ENCODE measurements around the gene PTGDR2. TPM values are rescaled to one million over a fixed set of nuclear protein-coding genes. Genes with fewer than 3 reads are reported as not detected.
A peak's percentile ranks its signal among the peaks of the same experiment; 100 is the strongest.

PTGDR2 gene
- total RNA-seq, 1 experiment from 2014 or later: not detected

DNA sequence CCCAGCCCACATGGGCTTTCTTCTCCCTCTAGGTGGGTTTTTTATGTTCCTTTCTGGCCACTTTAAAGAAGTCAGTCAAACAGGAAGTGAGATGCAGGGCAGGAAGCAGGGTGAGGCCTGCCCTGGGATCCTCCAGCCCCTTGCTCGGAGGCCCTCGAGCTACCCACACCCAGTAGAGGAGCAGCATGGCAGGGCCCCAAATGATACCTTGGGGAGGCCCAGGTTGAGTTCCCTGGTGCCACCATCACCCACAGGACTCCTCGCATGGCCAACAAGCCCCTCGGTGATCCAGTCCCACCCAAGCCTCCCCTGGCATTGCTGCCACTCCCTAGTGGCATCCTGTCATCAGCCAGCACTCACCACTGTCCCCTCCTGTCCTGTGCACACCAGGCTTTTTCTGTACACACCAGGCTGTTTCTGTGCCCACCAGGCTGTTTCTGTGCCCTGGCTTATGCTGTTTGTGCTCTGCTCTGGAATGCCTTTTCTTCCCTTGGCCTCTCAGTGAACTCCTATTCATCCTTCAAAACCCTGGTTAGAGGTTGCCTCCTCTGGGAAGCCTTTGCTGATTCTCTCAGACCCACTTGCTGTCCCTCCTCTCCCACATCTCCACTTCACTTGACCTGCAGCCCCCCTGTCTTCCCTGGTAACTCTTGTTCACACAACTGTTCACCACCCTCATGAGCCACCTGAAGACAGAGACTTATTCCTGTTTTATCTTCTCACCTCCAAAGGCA, 3.1 kb upstream of the PTGDR2 start:
- no peak for DNase-seq (ENCODE audit: low read depth)

DNA sequence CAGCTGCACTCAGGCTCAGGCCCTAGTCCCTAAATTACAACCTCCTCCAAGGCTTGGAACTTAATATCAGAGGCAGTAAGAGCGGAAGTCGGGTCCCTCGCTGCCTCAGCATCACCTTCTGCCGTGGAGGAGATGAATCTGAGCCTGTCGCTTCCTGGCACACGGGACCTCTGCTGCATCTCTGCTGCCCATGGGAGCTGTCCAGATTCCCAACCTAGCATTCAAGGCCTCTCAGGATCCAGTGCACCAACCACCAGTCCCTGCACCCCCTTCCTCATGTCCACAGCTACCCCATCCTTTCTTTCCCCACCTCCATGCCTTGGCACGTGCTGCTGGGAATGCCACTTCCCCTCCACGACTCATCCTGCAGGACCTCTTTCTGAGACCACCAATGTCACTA, 2.5 kb upstream of the PTGDR2 start:
- DNase-seq (ENCODE audit: low read depth): no peak

DNA sequence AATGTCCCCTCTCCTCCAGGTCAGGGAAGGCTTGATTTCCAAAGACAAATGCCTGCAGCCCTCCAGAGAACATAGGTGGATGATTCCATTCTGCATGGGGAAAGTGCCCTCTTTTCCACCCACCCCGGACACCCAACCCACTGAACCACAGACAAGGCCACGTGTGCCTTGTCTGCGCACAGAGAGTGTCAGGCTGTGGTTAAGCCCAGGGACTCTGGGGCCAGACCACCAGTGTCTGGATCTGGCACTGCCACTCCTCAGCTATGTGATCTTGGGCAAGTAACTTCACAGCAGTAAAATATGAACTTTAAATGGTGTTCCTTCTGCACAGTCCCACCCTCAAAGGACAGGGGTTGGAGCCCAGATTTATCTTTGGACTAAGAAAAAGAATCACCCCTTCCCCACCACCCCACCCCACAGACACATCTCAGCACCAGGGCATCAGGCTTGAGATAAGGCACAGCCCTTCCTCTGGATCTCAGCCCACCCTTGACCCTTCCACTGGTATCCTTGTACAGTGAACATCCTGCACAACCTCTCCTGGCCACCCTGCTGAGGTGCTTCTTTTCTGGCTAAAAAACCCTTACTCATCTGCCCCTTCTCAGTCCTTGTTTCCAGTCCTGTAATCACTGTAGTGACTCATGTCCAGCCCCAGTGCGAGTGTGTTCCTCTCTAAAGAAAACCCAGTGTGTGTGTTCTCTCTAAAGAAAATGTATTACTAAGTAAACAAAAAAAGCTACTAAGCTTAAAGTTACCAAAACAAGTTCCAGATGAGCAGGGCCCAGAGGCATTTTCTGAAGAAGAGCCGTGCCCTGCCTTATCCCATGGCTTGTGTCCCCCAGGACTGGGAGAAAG, 1.9 kb upstream of the PTGDR2 start:
- DNase-seq (ENCODE audit: low read depth): peak; percentile 69

DNA sequence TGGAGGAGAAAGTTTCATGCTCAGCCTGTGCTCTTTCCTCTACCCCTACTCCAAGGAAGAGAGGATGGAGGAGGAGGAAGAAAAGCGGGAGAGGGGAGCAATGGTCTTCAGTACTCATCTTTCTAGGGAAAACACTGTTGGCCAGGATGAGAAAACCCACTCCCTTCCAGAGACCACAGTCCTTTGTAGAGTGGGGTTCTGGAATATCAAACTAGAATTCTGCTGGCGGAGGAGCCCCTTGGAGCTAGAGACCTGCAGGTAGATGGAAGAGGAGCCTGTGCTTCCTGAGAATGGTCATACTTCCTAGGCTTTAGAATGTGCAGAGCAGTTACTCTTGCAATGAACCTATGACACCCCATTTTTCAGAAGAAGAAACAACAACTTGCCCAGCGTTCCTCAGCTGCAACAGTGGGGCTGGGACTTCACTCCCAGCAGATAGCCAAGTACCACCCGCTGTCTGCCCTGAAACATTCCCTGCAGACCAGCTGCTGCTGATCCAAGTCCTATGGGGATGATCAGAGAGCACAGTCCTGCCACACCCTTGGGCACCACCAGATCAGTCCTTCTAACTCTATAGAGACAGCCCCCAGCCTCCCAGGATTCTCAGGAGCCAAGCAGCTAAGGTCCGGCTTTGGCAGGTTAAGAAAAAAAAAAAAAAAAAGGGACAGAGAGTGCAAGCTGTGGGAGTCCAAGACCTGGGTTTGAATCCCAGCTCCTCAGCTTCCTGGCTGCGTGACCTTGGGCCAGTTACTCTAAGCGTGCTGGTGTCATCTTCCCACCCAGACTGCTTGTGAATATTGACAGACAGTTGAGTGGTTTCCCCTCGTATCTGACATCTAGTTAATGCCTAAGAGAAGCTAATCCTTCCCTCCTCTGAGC, 664 bp downstream of the PTGDR2 start:
- DNase-seq (ENCODE audit: low read depth): no peak

DNA sequence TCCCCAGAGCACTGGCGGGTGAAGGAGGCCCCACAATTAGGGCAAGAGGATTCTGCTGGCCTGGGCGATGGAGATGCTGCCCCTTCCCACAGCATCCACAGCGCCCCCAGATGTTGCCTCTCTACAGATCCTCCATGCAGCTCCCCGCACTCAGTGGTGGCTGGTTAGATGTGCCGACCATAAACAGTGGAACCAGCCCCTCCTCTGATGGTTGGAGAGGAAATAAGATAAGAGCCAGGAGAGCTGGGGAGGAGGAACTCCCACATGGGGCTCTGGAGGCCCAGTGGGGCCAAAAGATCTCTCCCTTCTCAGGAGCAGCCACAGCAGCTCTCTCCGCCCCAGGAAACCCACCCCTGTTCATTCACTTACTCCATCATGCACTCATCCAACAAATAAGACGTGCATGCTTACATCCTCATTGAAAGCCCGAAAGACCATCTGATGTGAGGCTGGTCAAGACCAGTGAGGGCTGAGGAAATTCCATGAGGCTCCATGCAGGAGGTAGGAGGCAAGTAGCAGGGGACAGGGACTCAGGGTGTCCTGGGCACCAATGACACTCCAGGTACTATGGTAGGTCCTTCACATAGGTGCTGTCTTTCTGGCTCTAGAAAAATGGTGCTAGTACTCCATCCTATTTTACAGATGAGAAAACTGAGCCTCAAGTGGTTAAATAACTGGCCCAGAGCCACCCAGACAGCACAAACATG, 1.5 kb downstream of the PTGDR2 start:
- no peak for DNase-seq (ENCODE audit: low read depth)

DNA sequence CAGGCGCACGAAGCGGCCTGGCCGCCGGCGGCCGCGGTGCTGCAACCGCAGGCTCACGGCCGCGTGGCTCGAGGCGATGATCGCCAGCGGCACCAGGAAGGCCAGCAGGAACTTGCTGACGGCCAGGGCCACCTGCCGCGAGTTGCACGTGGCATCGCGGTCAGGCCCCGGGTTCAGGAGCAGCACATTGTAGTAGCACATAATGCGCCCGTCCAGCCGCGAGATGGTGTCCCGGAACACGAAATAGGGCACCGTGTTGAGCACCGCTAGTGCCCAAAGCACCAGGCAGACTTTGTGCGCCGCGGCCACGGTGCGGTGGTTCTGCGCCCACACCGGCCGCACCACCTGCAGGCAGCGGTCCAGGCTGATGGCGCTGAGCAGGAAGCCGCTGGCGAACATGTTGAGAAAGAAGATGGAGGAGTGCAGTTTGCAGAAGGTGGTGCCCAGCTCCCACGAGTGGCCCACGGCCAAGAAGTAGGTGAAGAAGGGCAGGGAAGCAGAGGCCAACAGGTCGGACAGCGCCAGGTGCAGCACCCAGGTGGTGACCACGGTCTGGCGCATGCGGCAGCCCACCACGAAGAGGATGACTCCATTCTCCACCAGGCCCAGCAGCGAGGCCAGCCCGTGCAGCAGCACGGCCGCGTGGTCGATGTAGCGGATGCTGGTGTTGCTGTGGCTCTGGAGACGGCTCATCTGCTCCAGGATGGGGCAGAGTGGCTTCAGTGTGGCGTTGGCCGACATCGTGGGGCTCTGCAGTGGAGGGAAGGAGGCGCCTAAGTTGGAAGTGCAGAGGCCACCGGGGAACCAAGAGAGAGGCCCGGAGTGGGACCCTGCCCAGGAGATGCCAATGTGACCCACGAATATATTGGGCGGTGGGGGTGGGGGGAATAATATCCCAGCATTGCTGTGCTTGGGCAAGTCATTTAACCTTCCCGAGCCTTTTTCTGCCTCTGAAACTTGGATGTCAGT, 2.5 kb downstream of the PTGDR2 start:
- DNase-seq (ENCODE audit: low read depth): no peak

DNA sequence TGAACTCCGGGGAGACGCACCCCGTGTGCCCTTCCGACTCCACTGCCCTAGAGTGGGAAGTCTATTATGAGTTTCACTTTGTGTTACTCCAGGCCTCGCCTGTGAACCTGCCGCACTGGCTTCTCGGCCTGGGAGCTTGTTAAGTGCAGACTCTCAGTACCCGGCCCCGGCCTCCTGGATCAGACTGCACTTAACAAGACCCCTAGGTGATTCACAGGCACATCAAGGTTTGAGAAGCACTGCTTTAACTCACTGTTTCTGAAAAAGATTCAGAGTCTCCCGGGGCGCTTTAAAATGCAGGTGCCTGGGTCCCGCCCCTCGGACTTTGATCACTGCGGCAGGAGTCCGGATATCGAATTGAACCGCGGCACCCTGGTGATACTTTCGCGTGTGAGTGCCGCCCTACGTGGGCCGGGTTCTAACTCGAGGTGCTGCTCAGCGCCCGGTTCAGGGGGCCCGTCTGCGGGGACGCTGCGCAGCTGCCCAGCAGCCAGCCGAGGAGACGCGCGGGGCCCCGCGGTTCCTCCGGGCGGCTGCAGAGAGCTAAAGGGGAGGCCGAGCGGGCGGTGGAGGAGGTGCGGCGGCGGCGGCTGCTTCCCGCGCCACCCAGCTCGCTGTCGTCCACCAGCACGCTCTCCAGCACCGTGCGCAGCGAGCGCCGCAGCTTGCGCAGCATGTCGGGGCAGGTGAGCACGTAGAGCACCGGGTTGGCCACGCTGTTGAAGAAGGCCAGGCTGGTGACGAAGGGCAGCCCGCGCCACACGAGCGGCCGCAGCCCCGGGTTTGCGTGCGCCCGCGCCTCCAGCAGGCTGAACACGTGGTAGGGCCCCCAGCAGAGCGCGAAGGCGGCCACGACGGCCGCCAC, 3.4 kb downstream of the PTGDR2 start:
- no peak for DNase-seq (ENCODE audit: low read depth)

DNA sequence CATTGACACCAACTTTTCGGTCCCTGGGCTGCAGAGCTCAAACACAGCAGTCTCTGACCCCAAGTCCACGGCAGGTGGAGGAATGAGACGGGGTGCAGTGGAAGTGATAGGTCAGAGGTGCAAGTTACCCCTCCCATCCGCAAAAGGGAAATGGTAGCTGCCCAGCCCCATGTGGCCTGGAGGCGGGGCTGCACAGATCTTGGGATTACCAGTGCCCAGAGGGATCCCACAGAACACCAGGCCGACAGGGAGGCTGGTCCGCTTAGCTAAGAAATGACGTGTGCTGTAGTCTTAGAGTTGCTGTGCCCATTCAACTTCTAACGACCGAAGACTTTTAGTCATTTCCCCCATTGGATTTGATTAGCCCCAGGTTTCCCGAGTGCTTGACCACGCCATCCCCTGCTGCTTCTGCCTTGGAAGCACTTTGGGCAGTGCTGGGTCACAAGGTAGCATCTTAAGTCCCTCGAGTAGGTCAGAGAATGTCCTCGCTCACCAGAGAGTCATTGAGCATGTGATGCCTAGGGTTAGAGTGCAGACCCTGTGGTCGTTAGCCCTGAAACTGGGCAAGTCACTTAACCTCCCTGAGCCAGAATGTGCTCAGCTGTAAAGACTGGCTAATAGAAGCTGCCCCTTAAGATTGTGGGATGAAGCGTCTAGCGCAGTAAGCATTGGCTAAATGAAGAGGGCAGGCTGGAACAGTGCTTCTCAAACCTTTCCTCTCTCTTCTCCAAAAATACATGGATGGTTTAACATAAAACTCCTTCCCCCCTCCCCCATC, 4.2 kb downstream of the PTGDR2 start:
- no peak for DNase-seq (ENCODE audit: low read depth)

DNA sequence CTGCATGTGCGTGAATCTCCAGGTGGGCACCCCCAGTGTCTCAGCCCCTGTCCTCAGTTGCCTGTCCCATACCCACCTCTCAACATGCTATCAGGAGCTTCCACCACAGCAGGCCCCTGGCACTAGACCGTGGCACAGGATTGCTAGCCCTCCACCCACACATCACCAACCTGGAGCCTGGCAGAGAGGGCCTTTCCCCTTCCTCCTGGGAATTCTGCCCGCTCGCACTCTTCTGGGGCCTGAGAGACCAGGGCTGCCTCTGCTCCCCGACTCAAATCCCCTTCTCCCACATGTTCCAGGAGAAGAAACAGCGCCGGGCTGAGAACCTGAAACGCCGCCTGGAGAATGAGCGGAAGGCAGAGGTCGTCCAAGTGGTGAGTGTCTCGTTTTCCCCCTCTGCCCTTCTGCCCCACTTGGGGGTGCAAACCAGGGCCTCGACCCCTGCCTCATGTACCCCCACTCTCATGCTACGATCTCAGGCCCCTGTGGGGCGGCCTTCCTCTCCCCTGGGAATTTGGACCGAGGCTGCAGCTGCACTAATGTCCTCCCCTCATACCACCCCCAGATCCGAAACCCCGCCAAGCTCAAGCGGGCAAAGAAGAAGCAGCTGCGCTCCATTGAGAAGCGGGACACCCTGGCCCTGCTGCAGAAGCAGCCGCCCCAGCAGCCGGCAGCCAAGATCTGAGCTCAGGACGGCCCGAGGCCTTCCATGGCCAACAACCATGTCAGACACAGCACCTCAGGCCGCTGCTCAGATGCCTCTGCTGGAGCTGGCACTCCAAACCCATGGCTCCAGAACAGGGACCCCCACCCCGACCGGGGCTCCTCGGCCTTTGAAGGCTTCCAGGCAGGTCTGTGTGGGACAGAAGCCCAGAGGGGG, 5.9 kb downstream of the PTGDR2 start:
- DNase-seq (ENCODE audit: low read depth): no peak

DNA sequence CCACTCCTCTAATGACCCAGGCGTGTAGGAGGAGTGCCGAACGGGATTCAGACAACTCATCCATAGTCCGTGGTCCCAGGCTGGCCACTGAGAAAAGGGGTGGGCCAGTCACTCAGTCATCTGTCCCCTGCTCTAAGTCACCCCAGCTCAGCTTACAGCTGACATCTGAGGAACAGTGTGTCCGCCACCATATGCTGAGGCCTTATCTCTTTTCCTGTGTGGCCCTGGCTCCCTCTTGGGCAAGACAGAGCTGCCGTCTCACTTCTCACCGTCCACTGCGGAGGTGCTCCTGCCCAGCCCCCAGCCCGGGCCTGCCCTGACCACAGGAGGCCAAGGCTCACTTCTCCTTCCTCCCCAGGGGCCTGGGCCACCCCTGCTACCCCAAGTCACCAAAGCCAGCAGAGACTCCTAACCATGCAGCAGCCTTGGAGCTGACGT, 7.0 kb downstream of the PTGDR2 start:
- DNase-seq (ENCODE audit: low read depth): no peak

DNA sequence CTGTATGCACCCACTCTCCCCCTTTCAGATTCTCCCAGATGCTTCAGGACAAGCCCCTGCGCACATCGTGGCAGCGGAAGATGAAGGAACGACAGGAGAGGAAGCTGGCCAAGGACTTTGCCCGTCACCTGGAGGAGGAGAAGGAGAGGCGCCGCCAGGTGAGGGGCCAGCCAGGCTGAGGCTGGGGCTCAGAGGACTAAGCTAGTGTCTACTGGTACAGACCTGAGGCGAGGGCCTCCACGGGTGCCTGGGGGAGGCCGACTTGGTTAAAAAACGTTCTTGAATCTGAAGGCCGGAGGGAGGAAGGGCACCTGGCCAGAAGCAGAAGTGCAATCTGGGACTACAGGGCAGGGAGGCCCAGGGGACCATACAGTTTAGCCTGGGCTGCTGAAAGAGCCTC, 7.9 kb downstream of the PTGDR2 start:
- DNase-seq (ENCODE audit: low read depth): no peak

DNA sequence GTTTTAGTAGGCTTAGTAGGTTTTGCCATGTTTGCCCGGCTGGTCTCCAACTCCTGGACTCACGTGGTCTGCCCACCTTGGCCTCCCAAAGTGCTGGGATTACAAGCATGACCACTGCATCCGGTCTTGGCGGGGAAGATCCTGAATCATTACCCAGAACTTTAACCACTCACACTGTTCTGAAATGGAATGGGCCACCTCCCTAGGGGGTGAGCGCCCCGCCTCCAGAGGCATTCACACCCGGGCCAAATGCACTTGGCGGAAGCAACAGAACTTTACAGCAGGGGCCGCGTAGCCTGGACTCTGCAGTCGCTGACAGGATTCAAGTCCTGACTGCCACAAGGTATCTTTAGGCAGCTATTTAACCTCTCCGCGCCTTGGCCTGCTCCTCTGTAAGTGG, 8.5 kb downstream of the PTGDR2 start:
- no peak for DNase-seq (ENCODE audit: low read depth)

DNA sequence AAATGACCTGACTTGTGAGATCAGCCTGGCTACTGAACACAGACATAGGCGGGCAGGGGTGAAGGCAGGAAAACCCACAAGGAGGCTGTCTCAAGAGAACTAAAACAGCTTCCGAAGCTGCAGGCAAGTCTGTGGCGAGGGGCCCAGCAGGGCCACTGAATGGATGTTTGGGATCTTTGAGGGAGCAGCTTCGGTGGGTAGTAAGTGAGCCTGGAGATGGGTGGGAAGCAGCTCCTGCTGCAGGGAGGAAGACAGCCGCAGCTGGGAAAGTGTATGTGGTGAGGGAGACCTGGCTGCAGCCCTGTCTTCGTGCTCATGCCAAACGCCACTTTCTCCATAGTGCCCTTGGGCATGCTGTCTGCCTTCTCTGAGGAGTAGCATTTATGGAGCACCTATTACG, 10.4 kb downstream of the PTGDR2 start:
- no peak for DNase-seq (ENCODE audit: low read depth)

DNA sequence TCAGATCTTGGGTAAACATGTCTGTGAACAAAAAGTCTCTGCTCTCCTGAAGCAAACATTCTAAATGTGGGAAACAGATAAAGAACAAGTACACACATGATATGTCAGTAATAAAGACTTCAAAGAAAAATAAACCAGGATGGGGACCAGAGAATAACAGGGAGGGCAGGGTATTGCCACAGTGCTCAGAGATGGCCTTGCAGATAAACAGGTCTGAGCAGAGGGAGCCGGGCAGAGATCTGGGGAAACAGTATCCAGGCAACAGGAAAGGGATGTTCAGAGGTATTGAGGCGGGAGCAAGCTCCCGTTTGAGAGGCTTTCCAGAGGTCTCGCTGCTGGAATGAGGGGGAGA, 10.9 kb downstream of the PTGDR2 start:
- no peak for DNase-seq (ENCODE audit: low read depth)

DNA sequence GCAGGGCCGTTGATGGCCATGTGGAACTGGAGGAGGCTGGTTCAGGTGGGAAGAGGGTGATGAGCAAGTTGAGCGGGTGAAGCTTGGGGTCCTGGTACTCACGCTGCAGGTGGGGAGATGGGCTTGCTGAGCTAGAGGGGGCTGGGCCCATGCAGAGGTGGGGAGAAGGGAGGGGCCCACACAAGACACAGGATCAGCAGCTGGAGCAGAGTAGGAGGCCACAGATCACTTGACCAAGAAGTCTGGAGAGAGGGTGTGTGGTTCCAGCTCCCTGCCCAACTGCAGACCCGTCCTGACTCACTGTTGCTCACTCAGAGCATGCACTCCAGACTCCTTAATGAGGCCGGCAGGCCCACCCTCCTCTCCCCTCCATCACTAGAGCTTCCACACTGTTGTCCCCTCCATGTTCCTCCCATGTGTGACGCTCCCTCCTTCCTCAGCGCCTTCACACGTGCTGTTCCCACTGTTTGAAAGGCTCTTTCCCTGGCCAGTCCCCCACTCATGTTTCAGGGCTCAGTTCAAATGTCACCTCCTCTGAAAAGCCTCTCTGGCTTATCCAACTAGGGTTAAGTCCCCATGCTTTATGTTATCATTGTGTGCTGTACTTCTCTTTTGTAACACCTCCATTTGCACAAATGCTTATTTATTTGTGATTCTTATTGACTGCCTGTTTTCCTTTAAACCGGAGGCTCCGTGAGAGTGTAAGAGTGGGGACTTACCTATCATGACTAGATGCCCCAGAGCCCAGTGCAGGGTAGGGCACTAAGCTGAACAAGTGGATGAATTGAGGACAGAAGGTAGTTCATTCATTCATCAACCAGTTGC, 11.5 kb downstream of the PTGDR2 start:
- DNase-seq (ENCODE audit: low read depth): peak; percentile 17
